ENCODE measurements around the gene MYBPHL. TPM values are rescaled to one million over a fixed set of nuclear protein-coding genes. Genes with fewer than 3 reads are reported as not detected.
A peak's percentile ranks its signal among the peaks of the same experiment; 100 is the strongest.
"Not testable (repeated sequence)": the region's sequence is repeated elsewhere in the genome, so short reads cannot be mapped to it uniquely, and the experiment has no call there.

MYBPHL gene
- total and polyA plus RNA-seq, 5 donors from 2014 or later = not detected

DNA sequence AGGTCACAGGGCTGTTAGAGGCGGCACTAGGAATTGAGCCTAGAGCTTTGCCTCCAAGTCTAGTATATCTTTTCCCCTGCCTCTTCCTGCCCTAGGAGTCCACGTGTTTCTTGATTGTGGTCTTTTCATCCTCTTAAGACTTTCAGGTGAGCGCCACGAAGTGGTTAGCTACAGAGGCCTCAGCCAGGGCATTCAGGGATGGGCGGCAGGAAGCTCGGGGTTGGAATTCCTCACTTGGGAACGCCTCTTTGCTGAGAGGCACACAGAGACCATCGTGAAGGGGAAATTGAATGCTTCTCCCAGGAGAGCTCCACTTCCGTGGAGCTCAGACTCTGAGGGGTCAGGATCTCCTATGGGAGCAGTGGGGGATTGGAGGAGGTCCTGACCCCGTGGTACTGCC is 820 bp downstream of the MYBPHL start:
- H3K4me1 Mint-ChIP-seq; H3K27ac Mint-ChIP-seq; H3K27me3 Mint-ChIP-seq; H3K9me3 Mint-ChIP-seq; DNase-seq; H3K4me3 Mint-ChIP-seq; H3K9me3 ChIP-seq (ENCODE audit: control insufficient read depth in 2 of 2, low read length in 2 of 2); H3K4me1 ChIP-seq (ENCODE audit: control insufficient read depth, insufficient read depth, low read length, poor library complexity, severe bottlenecking); ATAC-seq (ENCODE audit: low read depth in 2 of 2); H3K27me3 ChIP-seq (ENCODE audit: control insufficient read depth, insufficient read depth, low read length); H3K27ac ChIP-seq (ENCODE audit: insufficient read depth, low read length, poor library complexity, severe bottlenecking); H3K36me3 Mint-ChIP-seq; H3K36me3 ChIP-seq (ENCODE audit: control insufficient read depth, insufficient read depth, low read length); H3K4me3 ChIP-seq (ENCODE audit: low read depth, low read length): not testable (repeated sequence)

DNA sequence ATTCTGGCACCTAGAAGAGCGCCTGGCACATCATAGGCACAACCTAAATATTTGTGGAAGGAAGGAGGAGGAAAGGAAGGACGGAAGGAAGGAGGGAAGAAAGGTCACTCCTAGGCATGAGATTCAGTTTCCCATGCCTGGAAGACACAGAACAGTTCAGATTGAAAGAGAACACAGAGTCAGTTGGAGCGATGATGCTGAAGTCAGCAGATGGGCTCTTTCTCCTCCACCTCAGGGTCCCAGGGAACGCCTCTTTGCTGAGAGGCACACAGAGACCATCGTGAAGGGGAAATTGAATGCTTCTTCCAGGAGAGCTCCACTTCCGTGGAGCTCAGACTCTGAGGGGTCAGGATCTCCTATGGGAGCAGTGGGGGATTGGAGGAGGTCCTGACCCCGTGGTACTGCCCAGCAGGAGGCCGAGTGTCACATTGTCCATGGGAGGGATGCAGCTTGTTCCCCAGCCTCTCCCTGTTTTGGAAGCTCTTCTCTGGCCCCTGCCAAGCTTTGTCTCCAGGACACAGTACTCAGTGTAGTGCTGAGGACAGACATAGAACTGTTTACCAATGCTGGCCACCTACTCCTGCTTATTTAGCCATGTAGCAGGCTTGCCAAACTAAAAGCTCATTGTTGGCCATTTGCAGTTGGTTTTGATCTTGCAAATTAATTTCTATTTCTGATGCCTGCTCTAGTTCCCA is 2.4 kb downstream of the MYBPHL start:
- DNase-seq (no peak), ATAC-seq (ENCODE audit: low read depth in 2 of 2) (no peak)
- Histone ChIP-seq H3K4me3 (ENCODE audit: low read depth, low read length) (no peak overlapping the region), H3K27ac (ENCODE audit: insufficient read depth, low read length, poor library complexity, severe bottlenecking) (no peak overlapping the region), H3K4me1 (ENCODE audit: control insufficient read depth, insufficient read depth, low read length, poor library complexity, severe bottlenecking) (no peaks in the 10 kb centered on the region), H3K9me3 (ENCODE audit: control insufficient read depth in 2 of 2, low read length in 2 of 2) (no peaks in the 10 kb centered on the region), H3K36me3 (ENCODE audit: control insufficient read depth, insufficient read depth, low read length) (no peaks in the 10 kb centered on the region), H3K27me3 (ENCODE audit: control insufficient read depth, insufficient read depth, low read length) (no peaks in the 10 kb centered on the region)
- Mint-ChIP-seq H3K27me3 (peaks cover 20% of the 10 kb centered on the region), H3K36me3 (no peaks in the 10 kb centered on the region), H3K9me3 (no peaks in the 10 kb centered on the region), H3K27ac (no peak overlapping the region), H3K4me3 (no peak overlapping the region), H3K4me1 (no peaks in the 10 kb centered on the region)

DNA sequence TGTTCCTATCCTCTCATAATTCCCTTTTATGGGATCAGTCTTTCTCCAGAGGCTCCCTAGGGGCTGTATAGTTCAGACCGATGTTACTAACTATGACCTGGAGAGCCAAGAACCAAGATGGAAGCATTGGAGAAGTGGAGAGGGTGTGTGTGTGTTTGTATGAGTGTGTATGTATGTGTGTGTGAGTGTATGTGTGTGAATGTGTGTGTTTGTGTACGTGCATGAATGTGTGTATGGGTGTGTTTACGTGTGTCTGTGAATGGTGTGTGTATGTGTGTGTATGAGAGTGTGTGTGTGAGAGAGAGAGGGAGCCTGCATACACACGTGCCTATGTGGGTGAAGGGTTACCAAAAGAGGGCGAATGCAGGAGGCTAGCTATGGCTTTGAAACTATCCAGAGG is 4.9 kb downstream of the MYBPHL start:
- Mint-ChIP-seq H3K4me1 (no peaks in the 10 kb centered on the region), H3K36me3 (no peaks in the 10 kb centered on the region), H3K27me3 (peaks cover 18% of the 10 kb centered on the region), H3K9me3 (no peaks in the 10 kb centered on the region), H3K4me3 (no peak overlapping the region), H3K27ac (no peak overlapping the region)
- Histone ChIP-seq H3K27ac (ENCODE audit: insufficient read depth, low read length, poor library complexity, severe bottlenecking) (no peak overlapping the region), H3K4me1 (ENCODE audit: control insufficient read depth, insufficient read depth, low read length, poor library complexity, severe bottlenecking) (no peaks in the 10 kb centered on the region), H3K27me3 (ENCODE audit: control insufficient read depth, insufficient read depth, low read length) (no peaks in the 10 kb centered on the region), H3K9me3 (ENCODE audit: control insufficient read depth in 2 of 2, low read length in 2 of 2) (no peaks in the 10 kb centered on the region), H3K4me3 (ENCODE audit: low read depth, low read length) (no peak overlapping the region), H3K36me3 (ENCODE audit: control insufficient read depth, insufficient read depth, low read length) (no peaks in the 10 kb centered on the region)
- DNase-seq (no peak), ATAC-seq (ENCODE audit: low read depth in 2 of 2) (no peak)

DNA sequence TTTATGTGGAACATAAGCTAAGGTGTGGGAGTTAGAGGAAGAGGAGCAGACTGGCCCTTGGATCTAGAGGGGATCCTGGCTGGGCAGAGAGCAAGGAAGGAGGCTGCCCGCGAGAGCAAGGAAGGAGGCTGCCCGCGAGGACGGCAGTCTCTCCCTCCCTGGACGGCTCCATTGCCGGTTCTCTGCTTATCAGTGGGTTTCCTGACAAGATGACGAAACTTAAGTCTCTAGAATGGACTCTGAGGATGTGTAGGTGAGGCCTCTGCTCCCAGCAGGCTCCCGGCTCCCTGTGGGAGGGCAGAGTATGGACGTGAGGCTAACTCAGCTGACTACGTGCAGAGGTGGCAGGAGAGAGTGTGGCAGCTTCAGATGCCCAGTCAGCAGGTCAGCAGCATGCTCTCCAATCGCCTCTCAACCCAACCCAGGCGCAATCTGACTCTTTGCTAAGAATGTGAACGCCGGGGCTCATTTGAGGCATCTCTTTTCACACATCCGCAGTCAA is 6.1 kb downstream of the MYBPHL start:
- no peak overlapping the region for H3K27ac ChIP-seq (ENCODE audit: insufficient read depth, low read length, poor library complexity, severe bottlenecking)

DNA sequence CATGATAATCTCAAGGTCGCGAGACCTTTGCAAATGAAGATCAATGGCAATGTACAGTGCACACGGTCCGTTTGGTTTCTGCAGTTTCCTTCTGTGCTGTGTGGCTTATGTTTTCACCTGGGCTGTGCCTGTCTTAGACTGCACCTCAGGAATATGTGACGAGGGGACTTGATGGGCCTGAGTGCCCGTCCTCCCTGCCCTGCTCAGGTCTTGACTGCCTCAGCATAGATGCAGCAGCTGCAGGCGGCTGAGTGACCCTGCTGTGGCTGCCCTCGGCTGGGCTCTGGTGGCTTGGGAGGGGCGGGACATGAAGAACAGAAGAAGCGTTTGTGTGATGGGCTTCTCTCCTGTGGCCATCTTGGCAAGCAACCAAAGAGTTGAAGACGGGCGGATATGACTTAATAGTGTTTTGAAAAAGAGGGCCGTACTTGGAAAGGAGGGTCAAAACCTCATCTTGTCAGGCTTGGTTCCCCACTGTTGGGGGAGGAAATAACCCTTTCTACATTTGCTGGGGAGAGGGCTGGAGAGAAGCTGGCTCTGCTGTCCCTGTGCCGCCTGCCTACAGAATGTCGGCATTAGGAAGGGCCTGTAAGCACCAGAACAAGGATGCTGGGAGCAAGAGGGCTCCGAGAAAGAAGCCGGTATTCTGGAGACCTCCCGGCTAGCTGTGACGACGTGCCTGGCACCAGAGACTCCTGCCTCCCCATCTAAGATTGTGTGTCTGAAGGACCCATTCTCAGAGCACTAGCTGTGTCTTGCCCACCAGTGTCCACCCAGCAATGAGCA is 7.1 kb downstream of the MYBPHL start:
- H3K36me3 Mint-ChIP-seq = no peaks in the 10 kb centered on the region

More for the DNA sequence above, 6.1 kb downstream of the MYBPHL start:
- peaks cover 18% of the 10 kb centered on the region for H3K27me3 Mint-ChIP-seq
- H3K27me3 ChIP-seq (ENCODE audit: control insufficient read depth, insufficient read depth, low read length) = peaks cover 1% of the 10 kb centered on the region
- ATAC-seq (ENCODE audit: low read depth in 2 of 2) = no peak
- no peaks in the 10 kb centered on the region for H3K4me1 Mint-ChIP-seq
- H3K36me3 ChIP-seq (ENCODE audit: control insufficient read depth, insufficient read depth, low read length) = no peaks in the 10 kb centered on the region
- no peak overlapping the region for H3K4me3 Mint-ChIP-seq
- no peaks in the 10 kb centered on the region for H3K36me3 Mint-ChIP-seq
- no peak overlapping the region for H3K4me3 ChIP-seq (ENCODE audit: low read depth, low read length)
- no peak for DNase-seq
- no peaks in the 10 kb centered on the region for H3K9me3 Mint-ChIP-seq
- H3K9me3 ChIP-seq (ENCODE audit: control insufficient read depth in 2 of 2, low read length in 2 of 2) = no peaks in the 10 kb centered on the region
- no peak overlapping the region for H3K27ac Mint-ChIP-seq
- H3K4me1 ChIP-seq (ENCODE audit: control insufficient read depth, insufficient read depth, low read length, poor library complexity, severe bottlenecking) = no peaks in the 10 kb centered on the region

DNA sequence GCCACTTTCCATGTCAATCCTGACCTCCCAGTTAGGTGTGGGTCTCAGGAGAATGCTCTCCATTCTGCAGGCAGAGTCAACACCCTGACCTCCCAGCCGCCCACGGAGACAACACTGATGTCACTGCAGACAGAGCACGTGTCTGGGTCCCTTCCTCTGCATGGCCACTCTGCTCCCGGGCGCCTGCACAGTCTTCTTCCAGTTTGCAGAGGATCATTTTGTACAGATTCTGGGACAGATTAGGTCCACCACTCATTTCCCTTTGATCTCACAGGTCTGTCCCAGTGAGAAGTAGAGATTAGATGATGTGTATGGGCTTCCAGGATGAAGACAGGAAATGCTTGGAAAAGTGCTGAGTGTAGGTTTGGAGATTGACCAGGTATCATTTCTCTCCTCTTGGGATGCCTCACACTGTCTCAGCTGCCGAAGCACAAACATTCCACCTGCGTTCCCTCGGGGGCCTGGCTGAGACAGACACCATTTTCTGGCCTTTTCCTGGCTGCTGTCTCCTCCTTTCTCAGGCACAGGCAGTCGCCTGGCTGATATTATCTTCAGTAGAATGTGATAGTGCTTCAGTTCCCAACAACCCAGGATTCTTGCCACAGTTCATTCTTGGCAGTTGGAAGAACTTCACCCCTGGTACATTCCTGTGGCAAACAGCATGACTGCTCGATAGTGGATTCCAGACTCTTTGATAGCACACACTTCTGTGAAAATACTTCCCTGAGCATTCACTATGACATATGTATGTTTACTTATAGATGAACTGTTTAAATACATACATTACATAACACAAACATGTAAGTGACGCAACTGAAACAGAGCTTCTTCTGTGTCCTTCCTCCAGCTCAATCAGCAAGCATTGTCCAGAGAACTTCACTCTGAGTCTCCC is 7.9 kb downstream of the MYBPHL start:
- no peaks in the 10 kb centered on the region for H3K4me1 Mint-ChIP-seq
- H3K4me1 ChIP-seq (ENCODE audit: control insufficient read depth, insufficient read depth, low read length, poor library complexity, severe bottlenecking) = no peaks in the 10 kb centered on the region
- peaks cover 24% of the 10 kb centered on the region for H3K27me3 Mint-ChIP-seq
- ATAC-seq (ENCODE audit: low read depth in 2 of 2) (no peak), DNase-seq (no peak)
- no peak overlapping the region for H3K4me3 ChIP-seq (ENCODE audit: low read depth, low read length)
- H3K27me3 ChIP-seq (ENCODE audit: control insufficient read depth, insufficient read depth, low read length) = peaks cover 4% of the 10 kb centered on the region
- H3K27ac ChIP-seq (ENCODE audit: insufficient read depth, low read length, poor library complexity, severe bottlenecking) = no peak overlapping the region
- no peaks in the 10 kb centered on the region for H3K9me3 ChIP-seq (ENCODE audit: control insufficient read depth in 2 of 2, low read length in 2 of 2)
- H3K4me3 Mint-ChIP-seq = no peak overlapping the region
- no peaks in the 10 kb centered on the region for H3K36me3 Mint-ChIP-seq
- H3K9me3 Mint-ChIP-seq = no peaks in the 10 kb centered on the region
- no peak overlapping the region for H3K27ac Mint-ChIP-seq
- no peaks in the 10 kb centered on the region for H3K36me3 ChIP-seq (ENCODE audit: control insufficient read depth, insufficient read depth, low read length)

More for the DNA sequence above, 7.1 kb downstream of the MYBPHL start:
- Histone ChIP-seq H3K36me3 (ENCODE audit: control insufficient read depth, insufficient read depth, low read length) (no peaks in the 10 kb centered on the region), H3K4me1 (ENCODE audit: control insufficient read depth, insufficient read depth, low read length, poor library complexity, severe bottlenecking) (no peaks in the 10 kb centered on the region), H3K27me3 (ENCODE audit: control insufficient read depth, insufficient read depth, low read length) (peaks cover 4% of the 10 kb centered on the region), H3K9me3 (ENCODE audit: control insufficient read depth in 2 of 2, low read length in 2 of 2) (no peaks in the 10 kb centered on the region), H3K4me3 (ENCODE audit: low read depth, low read length) (no peak overlapping the region), H3K27ac (ENCODE audit: insufficient read depth, low read length, poor library complexity, severe bottlenecking) (no peak overlapping the region)
- no peaks in the 10 kb centered on the region for H3K9me3 Mint-ChIP-seq
- H3K27ac Mint-ChIP-seq = no peak overlapping the region
- H3K4me3 Mint-ChIP-seq = peak overlapping the region in 1 of 4 donors; percentile 77
- H3K4me1 Mint-ChIP-seq = no peaks in the 10 kb centered on the region
- ATAC-seq (ENCODE audit: low read depth in 2 of 2) (no peak), DNase-seq (no peak)
- peaks cover 18% of the 10 kb centered on the region for H3K27me3 Mint-ChIP-seq

DNA sequence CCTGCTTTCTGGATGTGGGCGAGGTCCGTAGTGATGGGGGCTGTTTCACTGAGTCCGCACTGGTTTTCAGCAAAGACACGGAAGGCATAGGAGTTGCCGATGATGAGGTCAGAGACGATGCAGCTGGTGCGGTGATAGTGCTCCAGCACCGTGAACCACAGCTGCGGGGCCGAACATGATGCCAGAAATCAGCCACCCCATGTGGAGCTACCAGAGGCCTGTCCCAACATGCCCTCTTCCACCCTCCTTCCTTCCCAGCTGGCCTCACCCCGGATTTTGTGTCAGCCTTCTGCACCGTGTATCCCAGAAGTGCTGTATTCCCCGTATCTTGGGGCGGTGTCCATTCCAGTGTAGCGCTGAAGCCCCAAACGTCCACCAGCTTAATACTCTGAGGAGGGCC is 10.0 kb downstream of the MYBPHL start:
- no peaks in the 10 kb centered on the region for H3K9me3 Mint-ChIP-seq
- H3K27me3 ChIP-seq (ENCODE audit: control insufficient read depth, insufficient read depth, low read length) = peaks cover 6% of the 10 kb centered on the region
- no peaks in the 10 kb centered on the region for H3K4me1 Mint-ChIP-seq
- no peaks in the 10 kb centered on the region for H3K36me3 ChIP-seq (ENCODE audit: control insufficient read depth, insufficient read depth, low read length)
- ATAC-seq (ENCODE audit: low read depth in 2 of 2) (no peak), DNase-seq (no peak)
- H3K27ac Mint-ChIP-seq = no peak overlapping the region
- H3K4me1 ChIP-seq (ENCODE audit: control insufficient read depth, insufficient read depth, low read length, poor library complexity, severe bottlenecking) = no peaks in the 10 kb centered on the region
- peaks cover 35% of the 10 kb centered on the region for H3K27me3 Mint-ChIP-seq
- no peaks in the 10 kb centered on the region for H3K9me3 ChIP-seq (ENCODE audit: control insufficient read depth in 2 of 2, low read length in 2 of 2)
- no peaks in the 10 kb centered on the region for H3K36me3 Mint-ChIP-seq
- no peak overlapping the region for H3K4me3 ChIP-seq (ENCODE audit: low read depth, low read length)
- H3K4me3 Mint-ChIP-seq = peak overlapping the region in 1 of 4 donors; percentile 38
- H3K27ac ChIP-seq (ENCODE audit: insufficient read depth, low read length, poor library complexity, severe bottlenecking) = no peak overlapping the region

Measured in CD4-positive, CD25-positive, alpha-beta regulatory T cell (primary cell).